GM19240 (cell line): ENCODE data around the gene UMAD1.

Source experiments
- DNase-seq: peaks from one replicate; pipeline ENCODE4 v3.0.0; 2011; ENCODE audit warnings: low spot score; ENCODE audit not compliant: insufficient read length

UMAD1 gene

GRCh38 chr7:7829667-7830066 is 189.1 kb downstream of the UMAD1 start:
- DNase-seq: no peak

- DNase-seq: no peak
These were observed 189.7 kb downstream of the UMAD1 start for GRCh38 chr7:7830122-7830878.

- DNase-seq: no peak
These were observed 192.0 kb downstream of the UMAD1 start for GRCh38 chr7:7832518-7832917.

- DNase-seq: no peak
These were observed 194.2 kb downstream of the UMAD1 start for GRCh38 chr7:7834761-7835160.

DNA sequence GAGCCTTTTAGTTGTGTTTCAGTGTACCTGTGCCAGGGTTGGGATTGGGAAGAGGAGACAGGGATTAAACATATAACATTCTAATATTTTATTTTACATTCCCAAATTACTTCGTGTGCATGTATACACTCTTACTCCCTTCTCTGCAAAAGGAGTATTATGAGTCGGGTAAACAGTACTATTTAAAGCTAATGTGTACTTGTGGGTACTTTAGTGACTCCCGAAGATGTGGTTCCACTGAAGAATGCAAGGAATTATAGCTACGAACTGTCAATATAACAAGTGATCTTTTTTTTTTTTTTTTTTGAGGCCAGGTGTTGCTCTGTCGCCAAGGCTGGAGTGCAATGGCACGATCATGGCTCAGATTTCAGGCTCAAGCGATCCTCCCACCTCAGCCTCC is 200.5 kb downstream of the UMAD1 start:
- DNase-seq: no peak

DNA sequence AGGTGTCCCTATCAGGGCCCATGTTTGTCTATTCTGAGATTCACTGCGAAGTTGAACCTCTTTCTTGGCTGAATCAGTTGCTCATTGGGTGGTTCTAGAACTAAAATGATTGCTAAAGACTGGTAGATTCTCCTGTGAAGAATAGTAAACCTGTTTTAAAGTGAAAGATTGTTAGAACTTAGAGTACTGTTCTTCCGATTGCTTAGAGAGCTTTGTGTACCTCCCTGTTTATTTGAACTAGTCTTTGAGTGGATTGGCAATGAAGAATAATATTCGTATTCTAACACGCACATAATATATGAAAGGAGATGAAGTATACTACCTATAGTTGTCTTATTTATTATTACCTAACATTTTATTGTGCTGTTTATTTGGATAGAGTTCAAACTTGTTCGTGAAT is 202.7 kb downstream of the UMAD1 start:
- DNase-seq: no peak

- DNase-seq: no peak
These were observed 203.4 kb downstream of the UMAD1 start for GRCh38 chr7:7843972-7844371.

- no peak for DNase-seq
These were observed 207.7 kb downstream of the UMAD1 start for GRCh38 chr7:7848246-7848645.

DNA sequence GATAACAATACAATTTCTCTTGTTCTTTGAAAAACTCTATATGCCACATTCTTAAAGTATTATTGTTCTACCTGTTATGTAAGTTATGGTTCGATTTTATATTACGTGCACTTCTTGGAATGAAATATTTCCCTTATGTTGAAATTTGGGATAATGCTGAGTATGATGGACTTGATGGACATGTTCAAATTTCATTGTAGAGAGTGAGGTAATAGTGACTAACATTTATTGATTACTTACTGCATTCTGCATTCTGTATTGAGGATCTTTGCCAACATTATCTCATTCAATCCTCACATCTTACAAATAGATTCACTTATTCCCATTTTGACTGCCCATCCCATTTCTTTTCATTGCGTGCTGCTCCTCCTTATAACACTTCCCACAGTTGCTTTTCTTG is 208.3 kb downstream of the UMAD1 start:
- no peak for DNase-seq

GRCh38 chr7:7850150-7850549 is 209.6 kb downstream of the UMAD1 start:
- DNase-seq: no peak

- no peak for DNase-seq
These were observed 210.8 kb downstream of the UMAD1 start for GRCh38 chr7:7851381-7851780.

GRCh38 chr7:7851991-7852390 is 211.4 kb downstream of the UMAD1 start:
- no peak for DNase-seq

DNA sequence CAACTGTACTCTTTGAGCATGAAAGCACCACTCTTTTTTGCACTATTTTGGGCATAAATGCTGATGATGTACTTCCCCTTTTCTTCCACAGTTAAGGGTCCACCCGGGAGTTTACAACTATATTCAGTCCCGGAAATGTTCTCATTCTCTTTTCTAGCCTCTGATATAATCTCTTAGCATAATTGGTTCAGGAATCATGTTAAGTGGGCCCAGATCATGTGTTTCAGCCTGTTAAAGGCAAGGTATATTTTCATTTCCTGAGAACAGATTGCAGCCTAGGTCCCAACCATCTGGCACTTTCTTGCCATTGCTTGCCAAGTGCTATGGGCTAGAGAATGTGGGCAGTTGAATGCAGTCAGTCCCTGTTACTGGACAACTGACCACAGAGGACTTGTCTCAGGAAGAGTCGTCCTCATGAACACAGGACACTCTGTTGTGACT is 216.6 kb downstream of the UMAD1 start:
- no peak for DNase-seq

GRCh38 chr7:7858559-7858958 is 218.0 kb downstream of the UMAD1 start:
- DNase-seq: no peak

- DNase-seq: no peak
These were observed 218.9 kb downstream of the UMAD1 start for GRCh38 chr7:7859411-7859810.

DNA sequence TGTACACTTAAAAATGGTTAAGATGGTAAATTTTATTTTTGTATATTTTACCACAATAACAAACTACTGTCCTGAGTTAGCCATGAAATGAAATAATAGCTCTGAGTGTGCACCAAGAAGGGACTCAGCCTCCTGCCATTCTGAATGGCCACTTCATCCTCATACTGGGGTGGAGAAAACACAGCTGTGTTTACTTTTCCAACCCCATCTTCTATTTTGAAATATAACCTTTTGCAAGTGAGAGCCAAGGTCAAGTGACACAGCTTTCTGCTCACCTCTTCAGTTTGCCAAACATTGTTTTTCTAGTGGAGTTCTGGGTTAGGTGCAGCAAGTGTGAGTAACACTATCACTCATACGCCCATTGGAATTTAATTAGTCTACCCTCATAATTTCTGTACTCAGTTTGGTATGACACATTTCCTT is 220.7 kb downstream of the UMAD1 start:
- DNase-seq: no peak

DNA sequence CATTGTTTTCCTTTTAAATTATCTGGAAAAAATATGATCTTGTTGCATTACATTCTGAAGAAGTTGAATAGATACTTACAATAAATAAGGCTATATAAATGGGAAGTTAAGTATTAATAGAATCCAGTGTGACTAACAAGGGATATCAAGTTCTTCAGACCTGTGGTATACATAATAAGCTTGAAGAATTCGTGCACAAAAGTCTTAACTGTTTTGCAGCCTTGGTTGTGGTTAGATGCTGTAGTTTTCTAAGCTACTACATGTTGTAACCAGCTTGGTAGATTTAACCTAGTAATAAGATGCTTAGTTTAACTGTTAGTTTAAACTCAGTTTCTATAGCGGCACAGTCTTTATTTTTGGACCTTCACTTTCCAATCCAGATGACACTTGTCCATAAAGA is 221.8 kb downstream of the UMAD1 start:
- no peak for DNase-seq

- no peak for DNase-seq
These were observed 227.5 kb downstream of the UMAD1 start for GRCh38 chr7:7867846-7868571.

- no peak for DNase-seq
These were observed 228.0 kb downstream of the UMAD1 start for GRCh38 chr7:7868572-7868899.

GRCh38 chr7:7869036-7869435 is 228.5 kb downstream of the UMAD1 start:
- DNase-seq: no peak

DNA sequence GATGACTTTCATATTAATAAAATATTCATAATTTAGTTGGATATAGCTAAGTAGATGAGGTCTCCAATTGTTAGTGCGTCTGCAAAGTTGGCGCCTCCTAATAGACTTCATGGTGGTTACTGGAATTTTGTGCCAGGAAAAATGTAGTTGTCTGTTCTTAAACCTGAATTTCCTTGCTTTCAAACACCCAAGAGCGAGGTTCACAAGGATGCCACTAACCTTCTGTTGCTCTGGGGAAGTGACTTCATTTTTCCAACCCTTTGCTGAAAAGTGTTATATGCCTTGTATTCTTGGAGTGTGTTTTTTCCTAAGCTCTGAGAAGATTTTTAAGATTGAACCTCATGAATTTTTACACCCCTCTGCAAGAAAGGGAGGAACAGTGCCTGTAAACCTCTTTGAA is 229.1 kb downstream of the UMAD1 start:
- no peak for DNase-seq

DNA sequence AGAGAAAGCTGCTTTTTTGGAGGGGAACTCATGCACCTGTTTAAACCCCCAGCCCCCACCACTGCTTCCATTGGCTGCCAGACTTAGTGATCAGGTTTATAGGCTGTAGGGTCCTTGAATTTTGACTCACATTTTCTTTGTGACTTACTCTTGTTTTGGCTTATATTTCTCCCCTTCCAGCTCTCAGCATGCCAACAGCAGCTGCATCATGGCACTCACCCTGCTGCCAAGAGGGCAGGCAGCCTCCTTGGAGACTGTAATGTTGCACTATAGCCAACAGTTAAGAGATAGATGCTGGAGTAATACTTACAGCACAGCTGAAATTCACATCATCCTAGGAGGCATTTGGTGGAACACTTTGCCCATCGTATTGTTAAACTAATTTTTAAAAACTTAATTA is 230.0 kb downstream of the UMAD1 start:
- DNase-seq: no peak

DNA sequence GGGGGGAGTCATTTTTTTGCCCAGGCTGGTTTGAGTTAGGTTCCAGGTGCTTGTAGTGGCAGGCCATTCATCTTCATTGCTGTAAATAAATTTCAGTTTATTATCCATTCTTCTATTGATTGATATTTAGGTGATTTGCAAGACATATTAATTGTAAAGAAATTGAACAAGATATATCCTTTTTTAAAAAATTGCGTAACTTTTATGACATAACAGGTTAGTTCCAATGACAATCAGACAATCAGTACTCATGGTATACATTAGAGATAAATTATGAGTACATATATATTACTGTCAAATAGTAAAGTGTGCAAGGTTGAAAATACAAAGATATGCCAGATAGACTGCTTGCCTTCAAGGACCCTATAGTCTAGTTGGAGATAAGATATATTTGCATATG is 235.9 kb downstream of the UMAD1 start:
- DNase-seq: no peak
